HG02610 (cell line): ENCODE measurements around the gene SCUBE3.
A peak's percentile ranks its signal among the peaks of the same experiment; 100 is the strongest.

Source experiments
- ATAC-seq: cut with Tn5 transposase; IDR thresholded peaks from one replicate; pipeline ENCODE4 v1.9.1; 2021; ENCODE audit warnings: mild to moderate bottlenecking, moderate library complexity; ENCODE audit not compliant: unreplicated experiment

Gene SCUBE3

GRCh38 chr6:35264550-35265274 lies 51.0 kb downstream of the SCUBE3 start:
- no peak for ATAC-seq

- ATAC-seq: no peak
These were observed 51.8 kb downstream of the SCUBE3 start for GRCh38 chr6:35265523-35265922.

DNA sequence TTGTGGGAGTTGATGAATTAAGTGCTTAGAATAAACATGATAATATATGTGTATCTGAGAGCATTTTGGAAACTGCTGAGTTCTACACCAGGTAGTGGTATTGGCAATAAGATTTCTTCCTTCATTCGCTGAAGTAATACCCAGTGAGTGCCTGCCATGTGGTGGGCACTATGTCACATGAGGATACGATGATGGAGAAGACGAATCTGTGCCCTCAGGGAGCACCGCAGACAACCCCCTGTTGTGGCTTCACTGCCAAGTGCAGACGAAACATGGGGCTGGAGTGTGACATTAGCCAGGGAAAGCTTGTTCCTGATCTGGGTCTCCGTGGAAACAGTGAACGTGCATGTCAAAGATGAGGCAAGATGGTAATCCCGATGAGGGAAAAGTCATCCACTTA lies 53.7 kb downstream of the SCUBE3 start:
- no peak for ATAC-seq

DNA sequence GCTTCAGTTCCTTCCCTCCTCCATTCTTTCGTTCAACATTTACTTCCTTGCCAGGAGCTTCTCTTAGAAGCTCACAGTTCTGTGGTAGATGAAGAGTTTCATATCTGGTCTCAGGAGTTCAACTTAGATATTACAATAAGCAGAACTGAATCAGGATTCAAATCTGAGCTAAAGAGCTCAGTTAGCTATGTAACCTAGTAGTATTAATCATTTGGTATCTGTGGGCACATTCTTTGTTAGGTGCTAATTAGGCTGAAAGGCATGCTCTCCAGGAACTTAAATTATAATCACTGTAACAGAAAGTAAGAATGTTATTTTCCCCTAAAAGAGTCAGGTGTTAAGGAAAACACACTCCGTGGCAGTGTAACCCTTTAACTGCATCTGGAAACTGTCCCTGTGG lies 54.1 kb downstream of the SCUBE3 start:
- no peak for ATAC-seq

DNA sequence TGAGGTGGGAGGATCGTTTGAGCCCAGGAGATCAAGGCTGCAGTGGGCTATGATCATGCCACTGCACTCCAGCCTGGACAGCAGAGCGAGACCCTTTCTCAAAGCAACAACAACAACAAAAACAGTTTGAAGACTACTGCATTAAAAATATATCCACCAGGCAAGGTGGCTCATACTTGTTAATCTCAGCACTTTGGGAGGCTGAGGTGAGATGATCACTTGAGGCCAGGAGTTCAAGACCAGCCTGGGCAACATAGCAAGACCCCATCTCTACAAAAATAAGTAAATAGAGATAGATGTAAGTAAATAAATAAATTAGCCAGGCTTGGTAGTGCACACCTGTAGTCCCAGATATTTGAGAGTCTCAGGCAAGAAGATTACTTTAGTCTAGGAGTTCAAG lies 58.2 kb downstream of the SCUBE3 start:
- ATAC-seq: no peak

- ATAC-seq: no peak
These were observed 60.2 kb downstream of the SCUBE3 start for GRCh38 chr6:35273822-35274559.

GRCh38 chr6:35275744-35276260 lies 62.0 kb downstream of the SCUBE3 start:
- ATAC-seq: no peak

GRCh38 chr6:35278708-35279107 lies 65.0 kb downstream of the SCUBE3 start:
- ATAC-seq: no peak

DNA sequence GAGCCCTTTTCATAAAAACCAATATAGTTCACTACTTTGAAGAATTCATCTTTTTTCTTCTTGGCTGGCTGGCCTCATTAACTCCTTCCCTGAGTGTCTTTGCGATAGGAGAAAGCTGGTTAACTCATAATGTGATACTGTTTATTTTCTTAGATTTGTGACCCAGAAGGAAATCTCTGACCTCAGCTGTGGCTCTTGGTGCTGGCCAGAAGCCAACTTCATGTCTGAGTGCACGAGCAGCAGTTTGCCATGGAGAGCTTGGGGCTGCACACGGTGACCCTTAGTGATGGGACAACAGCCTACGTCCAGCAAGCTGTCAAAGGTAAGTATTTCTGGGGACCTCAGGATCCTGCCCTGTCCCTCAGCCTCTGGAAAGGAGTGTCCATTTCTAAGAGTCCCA lies 67.1 kb downstream of the SCUBE3 start:
- no peak for ATAC-seq

DNA sequence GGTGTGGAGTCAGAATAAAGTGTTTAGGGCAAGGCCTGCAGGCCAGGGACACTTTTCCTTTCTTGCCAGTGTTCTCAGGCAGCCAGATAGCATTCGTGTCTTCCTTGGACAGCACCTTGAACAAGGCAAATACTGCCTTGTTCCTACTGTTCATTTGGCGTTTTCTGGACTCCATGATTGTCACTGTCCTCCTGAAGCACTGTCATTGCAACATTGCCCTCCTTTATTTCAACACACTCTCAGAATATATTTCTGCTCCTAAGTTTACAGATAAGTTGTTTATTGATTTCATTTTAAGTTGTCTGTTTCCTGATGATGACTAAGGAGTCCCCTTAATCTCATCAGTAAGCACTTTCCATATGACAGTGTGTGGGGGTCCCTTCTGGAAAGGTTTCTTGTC lies 68.7 kb downstream of the SCUBE3 start:
- ATAC-seq: no peak

DNA sequence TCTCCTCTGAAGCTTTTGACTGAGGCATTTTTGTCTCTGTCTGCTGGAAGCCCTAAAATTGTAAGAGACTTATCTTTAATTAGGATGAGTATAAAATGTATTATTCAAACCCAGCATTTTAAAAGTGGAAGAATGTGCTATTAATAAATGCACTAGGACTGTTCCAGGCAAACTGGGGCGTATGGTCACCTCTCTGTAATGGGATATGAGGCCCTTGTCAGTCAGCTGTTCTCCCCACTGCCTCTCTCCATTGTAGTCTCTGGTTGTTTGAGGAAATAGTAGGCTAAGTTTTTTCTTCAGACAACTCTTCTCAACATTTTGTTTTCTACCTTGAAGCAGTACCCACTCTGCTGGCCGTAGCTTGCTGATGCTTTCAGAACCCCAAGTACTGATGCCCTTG lies 69.6 kb downstream of the SCUBE3 start:
- ATAC-seq: no peak

GRCh38 chr6:35287671-35288396 lies 74.1 kb downstream of the SCUBE3 start:
- no peak for ATAC-seq

GRCh38 chr6:35288834-35289233 lies 75.1 kb downstream of the SCUBE3 start:
- ATAC-seq: no peak

DNA sequence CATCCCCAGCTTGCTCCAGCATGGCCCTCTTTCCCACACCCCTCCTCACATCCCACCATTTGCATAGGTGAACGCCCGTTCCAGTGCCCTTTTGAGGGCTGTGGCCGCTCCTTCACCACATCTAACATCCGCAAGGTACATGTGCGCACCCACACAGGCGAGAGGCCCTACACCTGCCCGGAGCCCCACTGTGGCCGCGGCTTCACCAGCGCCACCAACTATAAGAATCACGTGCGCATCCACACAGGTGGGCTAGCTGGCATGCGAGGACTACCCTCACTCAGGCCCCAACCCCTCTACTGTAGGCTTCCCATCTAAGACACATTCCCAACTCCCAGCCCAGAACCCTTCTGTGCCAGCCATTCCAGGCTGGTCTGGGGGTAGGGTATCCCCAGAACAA lies 77.7 kb downstream of the SCUBE3 start:
- no peak for ATAC-seq

- ATAC-seq: no peak
These were observed 78.7 kb downstream of the SCUBE3 start for GRCh38 chr6:35292494-35292893.

DNA sequence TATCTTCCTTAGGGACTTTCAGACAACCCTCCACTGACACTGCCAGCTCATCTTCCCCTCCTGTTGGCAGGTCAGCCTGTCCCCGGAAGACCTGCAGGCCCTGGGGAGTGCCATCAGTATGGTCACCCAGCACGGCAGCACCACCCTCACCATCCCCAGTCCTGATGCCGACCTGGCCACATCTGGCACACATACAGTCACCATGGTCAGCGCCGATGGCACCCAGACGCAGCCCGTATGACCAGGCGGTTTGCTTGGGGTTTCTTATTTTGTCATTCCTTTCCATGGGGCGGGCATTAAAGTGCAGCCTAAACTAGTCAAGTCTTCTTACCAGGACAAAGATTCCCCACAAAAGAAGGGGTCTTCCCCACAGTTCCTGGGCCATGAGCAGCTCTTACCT lies 79.9 kb downstream of the SCUBE3 start:
- no peak for ATAC-seq

GRCh38 chr6:35294308-35294945 lies 80.7 kb downstream of the SCUBE3 start:
- ATAC-seq: no peak

DNA sequence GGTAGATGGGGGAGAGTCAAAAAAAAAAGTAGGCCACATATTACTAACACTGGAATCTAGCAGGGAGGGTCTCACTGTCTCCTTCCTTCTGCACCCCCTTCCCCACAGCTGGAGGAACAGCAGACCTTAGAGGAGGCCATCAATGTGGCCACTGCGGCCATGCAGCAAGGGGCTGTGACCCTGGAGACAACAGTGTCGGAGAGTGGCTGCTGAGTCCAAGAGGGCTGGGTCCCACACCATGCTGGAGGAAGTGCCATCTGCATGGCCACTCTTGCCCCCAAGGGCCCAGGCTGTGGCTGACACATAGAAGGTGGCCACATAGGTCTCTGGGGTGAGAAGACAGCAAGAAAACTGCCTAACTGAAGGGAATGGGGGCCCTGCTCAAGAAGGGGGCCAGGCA lies 81.3 kb downstream of the SCUBE3 start:
- no peak for ATAC-seq

DNA sequence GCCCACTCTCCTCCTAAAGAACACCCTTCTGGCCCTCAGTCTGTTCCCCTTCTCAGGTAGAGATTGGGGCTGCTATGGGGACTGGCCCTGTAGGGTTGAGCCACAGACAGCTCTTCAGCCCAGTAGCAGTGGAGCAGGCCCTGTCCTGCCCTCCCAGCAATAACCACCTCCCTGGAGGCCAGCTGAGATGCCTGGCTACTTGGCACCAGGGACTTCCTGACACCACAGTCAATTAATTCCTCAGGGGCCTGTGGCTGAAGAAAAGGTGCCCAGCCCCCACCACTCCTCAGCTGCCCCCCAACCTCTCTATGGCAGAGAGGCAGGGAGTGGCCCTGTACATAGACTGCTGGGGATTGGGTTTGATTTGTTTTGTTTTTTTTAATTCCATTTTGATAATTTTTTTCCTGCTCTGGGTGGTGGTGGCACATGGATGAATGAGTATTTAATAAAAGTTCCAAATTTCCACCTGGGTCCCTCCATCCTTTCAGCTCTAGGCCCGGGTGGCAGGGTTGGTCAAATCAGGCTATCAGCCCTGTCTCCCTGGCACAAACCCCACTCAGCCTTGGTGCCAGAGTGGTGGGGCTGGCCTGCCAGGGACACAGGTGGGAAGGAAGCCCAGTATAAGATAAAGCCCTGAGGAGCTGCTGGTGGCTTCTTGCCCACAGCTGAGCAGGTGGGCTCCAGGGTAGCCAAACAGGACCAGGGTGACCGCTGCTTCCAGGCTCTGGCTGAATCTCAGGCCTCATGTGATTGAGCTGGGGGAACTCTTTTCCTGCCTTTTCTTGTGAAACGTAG lies 82.0 kb downstream of the SCUBE3 start:
- no peak for ATAC-seq

DNA sequence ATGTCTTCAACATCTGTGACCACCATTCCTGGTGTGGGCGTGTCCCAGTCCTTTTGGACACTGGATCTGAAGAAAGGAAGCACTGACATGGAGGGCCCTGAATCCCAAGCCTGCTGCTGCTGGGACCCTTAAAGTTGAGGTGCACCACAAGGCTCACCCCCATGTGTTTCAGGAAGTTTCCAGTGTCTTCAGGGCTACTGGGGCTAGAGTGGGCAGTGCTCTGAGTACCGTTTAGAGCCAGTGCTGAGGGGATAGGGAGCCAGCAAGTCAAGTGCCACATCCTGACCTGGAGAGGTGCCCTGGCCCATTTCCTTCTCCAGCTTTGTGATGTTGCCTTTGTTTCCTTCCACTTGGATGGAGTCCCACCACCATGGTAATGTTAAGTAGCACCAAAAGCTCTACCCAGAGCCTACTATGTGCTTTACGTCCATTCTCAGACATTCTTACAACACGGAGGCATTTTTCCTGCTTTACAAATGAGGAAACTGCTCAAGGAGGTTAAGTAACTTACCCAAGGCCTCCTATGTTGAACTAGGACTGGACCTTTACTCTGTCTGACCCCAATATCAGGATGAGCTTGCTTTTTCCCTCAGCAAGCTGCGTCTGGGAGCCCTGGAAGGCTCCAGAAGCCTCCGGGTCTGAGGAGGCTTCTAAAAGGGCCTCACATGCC lies 83.3 kb downstream of the SCUBE3 start:
- peak; percentile 3 for ATAC-seq
